Neural cell (in vitro differentiated cells): Measurements from ENCODE around the gene UNC45A. TPM values are rescaled to one million over a fixed set of nuclear protein-coding genes. Genes with fewer than 3 reads are reported as not detected.

Source experiments
- H2AFZ ChIP-seq: fragments of 200-600, 300-800 bp; sonication (generic), shearing (Covaris generic); 2 replicates; pipeline ENCODE4 v1.6.0; 2014; ENCODE audit warnings: low read depth, mild to moderate bottlenecking, antibody characterized with exemption, low read length, moderate library complexity
- H3F3A ChIP-seq: fragments of 200-600 bp; shearing (Covaris generic); 2 replicates; pipeline ENCODE4 v1.6.1; 2016; ENCODE audit warnings: mild to moderate bottlenecking, moderate library complexity, mixed read lengths, antibody characterized with exemption, low read length; ENCODE audit not compliant: insufficient read depth, poor library complexity, severe bottlenecking
- H3K27ac ChIP-seq: fragments of 200-600, 300-800 bp; sonication (generic), shearing (Covaris generic); 2 replicates; pipeline ENCODE4 v1.5.1; 2014; ENCODE audit warnings: mild to moderate bottlenecking, low read length, moderate library complexity
- H3K27me3 ChIP-seq: fragments of 300-800, 200-600 bp; sonication (generic), shearing (Covaris generic); 2 replicates; pipeline ENCODE4 v1.6.0; 2014; ENCODE audit warnings: mild to moderate bottlenecking, low read depth, low read length, moderate library complexity; ENCODE audit not compliant: insufficient read depth
- H3K36me3 ChIP-seq: fragments of 300-800, 200-600 bp; sonication (generic), shearing (Covaris generic); 2 replicates; pipeline ENCODE4 v1.5.1; 2014; ENCODE audit warnings: mild to moderate bottlenecking, antibody characterized with exemption, low read length, moderate library complexity; ENCODE audit not compliant: insufficient read depth
- H3K4me2 ChIP-seq: fragments of 300-800, 200-600 bp; sonication (generic), shearing (Covaris generic); 2 replicates; pipeline ENCODE4 v1.6.0; 2014; ENCODE audit warnings: mild to moderate bottlenecking, low read length
- H3K4me3 ChIP-seq: fragments of 300-800, 200-600 bp; sonication (generic), shearing (Covaris generic); 2 replicates; pipeline ENCODE4 v1.5.1; 2014; ENCODE audit warnings: mild to moderate bottlenecking, low read length, moderate library complexity
- H3K79me2 ChIP-seq: fragments of 200-600 bp; shearing (Covaris generic); replicated peaks from 2 replicates; pipeline ENCODE4 v1.6.0; 2014; ENCODE audit warnings: mild to moderate bottlenecking, low read length, moderate library complexity; ENCODE audit not compliant: insufficient read depth
- H3K9ac ChIP-seq: fragments of 300-800, 200-600 bp; sonication (generic), shearing (Covaris generic); 2 replicates; pipeline ENCODE4 v1.6.1; 2016; ENCODE audit warnings: mild to moderate bottlenecking, low read length, mixed read lengths
- H3K9me2 ChIP-seq: fragments of 200-600 bp; shearing (Covaris generic); 2 replicates; pipeline ENCODE4 v1.6.1; 2016; ENCODE audit warnings: mild to moderate bottlenecking, low read length, mixed read lengths; ENCODE audit not compliant: insufficient read depth
- H3K9me3 ChIP-seq: fragments of 200-600, 300-800 bp; sonication (generic), shearing (Covaris generic); 2 replicates; pipeline ENCODE4 v1.6.1; 2016; ENCODE audit warnings: mild to moderate bottlenecking, mixed run types, low read length, moderate library complexity, mixed read lengths
- H4K20me1 ChIP-seq: fragments of 200-600 bp; shearing (Covaris generic); 2 replicates; pipeline ENCODE4 v1.6.1; 2016; ENCODE audit warnings: mild to moderate bottlenecking, mixed run types; ENCODE audit not compliant: insufficient read depth
- EP300 ChIP-seq: fragments of 450-650 bp; conservative IDR thresholded peaks from 2 replicates; pipeline ENCODE4 v1.6.1; 2014; ENCODE audit warnings: antibody characterized with exemption, mild to moderate bottlenecking, moderate library complexity; ENCODE audit not compliant: poor library complexity, severe bottlenecking
- EZH2 ChIP-seq: fragments of 200-600, 300-800 bp; shearing (Covaris generic), sonication (generic); IDR thresholded peaks from 2 replicates; pipeline ENCODE4 v1.6.1; 2014; ENCODE audit warnings: antibody characterized with exemption, low read length, borderline replicate concordance, mild to moderate bottlenecking; ENCODE audit not compliant: insufficient read depth, poor library complexity, severe bottlenecking
- MXI1 ChIP-seq: fragments of 450-650 bp; conservative IDR thresholded peaks from 2 replicates; pipeline ENCODE4 v1.6.1; 2014; ENCODE audit warnings: antibody characterized with exemption, mild to moderate bottlenecking; ENCODE audit not compliant: poor library complexity, severe bottlenecking
- POLR2AphosphoS5 ChIP-seq: IDR thresholded peaks from 2 replicates; pipeline ENCODE4 v1.6.1; 2012
- RAD21 ChIP-seq: fragments of 450-650 bp; conservative IDR thresholded peaks from 2 replicates; pipeline ENCODE4 v1.6.1; 2014; ENCODE audit warnings: antibody characterized with exemption, mild to moderate bottlenecking, moderate library complexity
- SMC3 ChIP-seq: fragments of 450-650 bp; conservative IDR thresholded peaks from 2 replicates; pipeline ENCODE4 v1.6.1; 2014; ENCODE audit warnings: antibody characterized with exemption, mild to moderate bottlenecking, moderate library complexity; ENCODE audit not compliant: poor library complexity
- TAF1 ChIP-seq: IDR thresholded peaks from 2 replicates; pipeline ENCODE4 v1.6.1; 2012; ENCODE audit warnings: low read depth
- polyA plus RNA-seq: library from polyadenylated mRNA; depleted of rRNA; stranded (reverse); fragments of >200 nt; gene quantifications from 2 replicates; pipeline ENCODE4 v1.2.3, GENCODE V29; 2014
- TF ChIP-seq, protein P1 (sequence below): fragments of 450-650 bp; IDR thresholded peaks from 2 replicates; pipeline ENCODE4 v1.5.1; 2014; ENCODE audit warnings: antibody characterized with exemption, mild to moderate bottlenecking, moderate library complexity; ENCODE audit not compliant: poor library complexity, severe bottlenecking
- TF ChIP-seq, protein P2 (sequence below): IDR thresholded peaks from 2 replicates; pipeline ENCODE4 v1.6.1; 2012; ENCODE audit warnings: borderline replicate concordance

UNC45A gene
- polyA plus RNA-seq, 1 donor from 2014 or later, result 41.3 TPM

DNA sequence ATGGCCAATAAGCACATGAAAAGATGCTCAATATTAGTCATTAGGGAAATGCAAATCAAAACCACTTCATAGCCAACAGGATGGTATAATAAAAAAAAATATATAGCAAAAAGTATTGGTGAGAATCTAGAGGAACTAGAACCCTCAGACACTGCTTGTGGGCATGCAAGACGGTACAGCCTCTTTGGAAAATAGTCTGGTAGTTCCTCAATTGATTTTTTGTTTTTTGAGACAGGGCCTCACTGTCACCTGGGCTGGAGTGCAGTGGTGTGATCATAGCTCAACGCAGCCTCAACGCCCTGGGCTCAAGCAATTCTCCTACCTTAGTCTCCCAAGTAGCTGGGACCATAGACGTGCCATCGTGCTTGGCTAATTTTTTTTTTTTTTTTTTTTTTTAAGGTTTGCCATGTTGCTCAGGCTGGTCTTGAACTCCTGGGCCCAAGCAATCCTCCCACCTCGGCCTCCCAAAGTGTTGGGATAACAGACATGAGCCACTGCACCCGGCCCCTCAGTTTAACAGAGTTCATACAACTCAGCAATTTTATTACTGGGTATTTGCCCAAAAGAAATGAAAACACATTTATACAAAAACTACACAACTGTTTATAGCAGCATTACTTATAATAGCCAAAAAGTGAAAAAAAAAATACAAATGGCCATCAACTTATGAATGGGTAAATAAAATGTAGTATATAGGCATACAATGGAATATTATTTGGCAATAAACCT lies 54.1 kb downstream of the UNC45A start:
- H3K9me3 ChIP-seq, result no peaks in the 10 kb centered on the region
- H4K20me1 ChIP-seq, result no peaks in the 10 kb centered on the region
- no peak overlapping the region for H3K4me2 ChIP-seq
- no peaks in the 10 kb centered on the region for H3K36me3 ChIP-seq
- H3K79me2 ChIP-seq, result peaks cover 74% of the 10 kb centered on the region
- TF ChIP-seq EZH2 (no peak), POLR2AphosphoS5 (no peak), MXI1 (no peak), TAF1 (no peak), RAD21 (no peak), SMC3 (no peak), EP300 (no peak)
- TF ChIP-seq, protein P1, sequence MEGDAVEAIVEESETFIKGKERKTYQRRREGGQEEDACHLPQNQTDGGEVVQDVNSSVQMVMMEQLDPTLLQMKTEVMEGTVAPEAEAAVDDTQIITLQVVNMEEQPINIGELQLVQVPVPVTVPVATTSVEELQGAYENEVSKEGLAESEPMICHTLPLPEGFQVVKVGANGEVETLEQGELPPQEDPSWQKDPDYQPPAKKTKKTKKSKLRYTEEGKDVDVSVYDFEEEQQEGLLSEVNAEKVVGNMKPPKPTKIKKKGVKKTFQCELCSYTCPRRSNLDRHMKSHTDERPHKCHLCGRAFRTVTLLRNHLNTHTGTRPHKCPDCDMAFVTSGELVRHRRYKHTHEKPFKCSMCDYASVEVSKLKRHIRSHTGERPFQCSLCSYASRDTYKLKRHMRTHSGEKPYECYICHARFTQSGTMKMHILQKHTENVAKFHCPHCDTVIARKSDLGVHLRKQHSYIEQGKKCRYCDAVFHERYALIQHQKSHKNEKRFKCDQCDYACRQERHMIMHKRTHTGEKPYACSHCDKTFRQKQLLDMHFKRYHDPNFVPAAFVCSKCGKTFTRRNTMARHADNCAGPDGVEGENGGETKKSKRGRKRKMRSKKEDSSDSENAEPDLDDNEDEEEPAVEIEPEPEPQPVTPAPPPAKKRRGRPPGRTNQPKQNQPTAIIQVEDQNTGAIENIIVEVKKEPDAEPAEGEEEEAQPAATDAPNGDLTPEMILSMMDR, result no peak
- TF ChIP-seq, protein P2, sequence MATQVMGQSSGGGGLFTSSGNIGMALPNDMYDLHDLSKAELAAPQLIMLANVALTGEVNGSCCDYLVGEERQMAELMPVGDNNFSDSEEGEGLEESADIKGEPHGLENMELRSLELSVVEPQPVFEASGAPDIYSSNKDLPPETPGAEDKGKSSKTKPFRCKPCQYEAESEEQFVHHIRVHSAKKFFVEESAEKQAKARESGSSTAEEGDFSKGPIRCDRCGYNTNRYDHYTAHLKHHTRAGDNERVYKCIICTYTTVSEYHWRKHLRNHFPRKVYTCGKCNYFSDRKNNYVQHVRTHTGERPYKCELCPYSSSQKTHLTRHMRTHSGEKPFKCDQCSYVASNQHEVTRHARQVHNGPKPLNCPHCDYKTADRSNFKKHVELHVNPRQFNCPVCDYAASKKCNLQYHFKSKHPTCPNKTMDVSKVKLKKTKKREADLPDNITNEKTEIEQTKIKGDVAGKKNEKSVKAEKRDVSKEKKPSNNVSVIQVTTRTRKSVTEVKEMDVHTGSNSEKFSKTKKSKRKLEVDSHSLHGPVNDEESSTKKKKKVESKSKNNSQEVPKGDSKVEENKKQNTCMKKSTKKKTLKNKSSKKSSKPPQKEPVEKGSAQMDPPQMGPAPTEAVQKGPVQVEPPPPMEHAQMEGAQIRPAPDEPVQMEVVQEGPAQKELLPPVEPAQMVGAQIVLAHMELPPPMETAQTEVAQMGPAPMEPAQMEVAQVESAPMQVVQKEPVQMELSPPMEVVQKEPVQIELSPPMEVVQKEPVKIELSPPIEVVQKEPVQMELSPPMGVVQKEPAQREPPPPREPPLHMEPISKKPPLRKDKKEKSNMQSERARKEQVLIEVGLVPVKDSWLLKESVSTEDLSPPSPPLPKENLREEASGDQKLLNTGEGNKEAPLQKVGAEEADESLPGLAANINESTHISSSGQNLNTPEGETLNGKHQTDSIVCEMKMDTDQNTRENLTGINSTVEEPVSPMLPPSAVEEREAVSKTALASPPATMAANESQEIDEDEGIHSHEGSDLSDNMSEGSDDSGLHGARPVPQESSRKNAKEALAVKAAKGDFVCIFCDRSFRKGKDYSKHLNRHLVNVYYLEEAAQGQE, result no peak
- no peaks in the 10 kb centered on the region for H3K27me3 ChIP-seq
- H2AFZ ChIP-seq, result no peak overlapping the region
- H3K9me2 ChIP-seq, result no peaks in the 10 kb centered on the region
- no peak overlapping the region for H3K9ac ChIP-seq
- no peak overlapping the region for H3K4me3 ChIP-seq
- H3F3A ChIP-seq, result no peaks in the 10 kb centered on the region
- no peak overlapping the region for H3K27ac ChIP-seq

DNA sequence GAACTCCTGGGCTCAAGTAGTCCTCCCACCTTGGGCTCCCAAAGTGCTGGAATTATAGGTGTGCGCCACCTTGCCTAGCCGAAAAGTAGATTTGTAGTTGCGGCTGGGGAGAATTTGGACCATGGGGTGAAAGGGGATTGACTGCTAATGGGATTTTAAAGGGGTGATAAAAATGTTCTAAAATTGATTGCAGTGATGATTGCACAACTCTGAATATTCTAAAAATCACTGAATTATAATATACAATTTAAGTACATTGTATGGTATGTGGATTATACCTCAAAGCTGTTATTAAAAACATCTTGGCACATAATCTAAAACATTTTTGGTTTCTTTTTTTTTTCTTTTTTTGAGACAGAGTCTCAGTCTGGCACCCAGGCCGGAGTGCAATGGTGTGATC lies 55.4 kb downstream of the UNC45A start:
- H3K4me2 ChIP-seq, result no peak overlapping the region
- TF ChIP-seq TAF1 (no peak), POLR2AphosphoS5 (no peak)
- no peak overlapping the region for H3K4me3 ChIP-seq
- no peaks in the 10 kb centered on the region for H3K9me2 ChIP-seq
- H3K79me2 ChIP-seq, result peaks cover 71% of the 10 kb centered on the region
- no peaks in the 10 kb centered on the region for H3K36me3 ChIP-seq
- H3K9me3 ChIP-seq, result no peaks in the 10 kb centered on the region
- H3K9ac ChIP-seq, result no peak overlapping the region
- H2AFZ ChIP-seq, result no peak overlapping the region
- no peaks in the 10 kb centered on the region for H4K20me1 ChIP-seq
- no peak overlapping the region for H3K27ac ChIP-seq
- no peaks in the 10 kb centered on the region for H3K27me3 ChIP-seq
- H3F3A ChIP-seq, result no peaks in the 10 kb centered on the region
